Uterus (tissue), 2 donors: ENCODE results near the gene ITPR3.

ENCODE experiments used
- POLR2A ChIP-seq, 2 donors: fragments of 450-650 bp; IDR thresholded peaks; one replicate each; pipeline ENCODE4 v1.6.1; 2016; ENCODE audit warnings: antibody characterized with exemption in 2 of 2, mild to moderate bottlenecking in 1 of 2, moderate library complexity in 1 of 2
- TF ChIP-seq, protein P1 (sequence below), 4 experiments: fragments of 200-600 bp in 2 of 4; fragments of 450-650 bp in 2 of 4; sonication (generic) in 2 of 4; IDR thresholded peaks; one replicate each; pipeline ENCODE4 v1.5.1; 2016 to 2019; ENCODE audit warnings: antibody characterized with exemption in 4 of 4, mild to moderate bottlenecking in 2 of 4, moderate library complexity in 1 of 4

DNA sequence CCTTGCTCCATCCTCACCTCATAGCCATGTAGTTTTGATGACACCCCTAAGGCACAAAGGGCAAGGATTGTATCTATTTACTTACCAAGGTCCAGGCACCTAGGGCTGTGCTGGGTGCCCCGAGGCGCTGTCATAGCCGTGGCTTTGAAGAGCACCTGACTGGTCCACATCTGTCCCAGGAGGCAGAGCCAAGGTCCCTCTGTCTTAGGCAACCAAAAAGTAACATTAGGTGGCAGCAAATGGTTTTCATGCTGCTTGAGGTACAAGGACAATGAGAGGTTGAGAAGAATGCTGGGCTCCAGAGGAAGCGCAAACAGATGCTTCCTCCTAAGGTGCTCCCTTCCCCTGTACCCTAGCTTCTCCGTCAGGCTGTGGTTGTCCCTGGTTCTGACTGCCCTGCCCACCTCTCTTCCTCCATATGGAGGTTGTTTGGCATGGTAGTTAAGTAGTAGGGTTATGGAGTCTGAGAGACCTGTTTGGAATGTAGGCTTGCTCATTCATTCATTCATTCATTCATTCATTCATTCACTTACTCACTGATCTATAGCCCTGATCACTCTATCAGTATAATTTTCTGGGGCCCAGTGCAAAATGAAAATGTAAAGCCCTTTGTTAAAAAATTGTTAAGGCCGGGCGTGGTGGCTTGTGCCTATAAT is 93.4 kb downstream of the ITPR3 start:
- TF ChIP-seq, protein P1, sequence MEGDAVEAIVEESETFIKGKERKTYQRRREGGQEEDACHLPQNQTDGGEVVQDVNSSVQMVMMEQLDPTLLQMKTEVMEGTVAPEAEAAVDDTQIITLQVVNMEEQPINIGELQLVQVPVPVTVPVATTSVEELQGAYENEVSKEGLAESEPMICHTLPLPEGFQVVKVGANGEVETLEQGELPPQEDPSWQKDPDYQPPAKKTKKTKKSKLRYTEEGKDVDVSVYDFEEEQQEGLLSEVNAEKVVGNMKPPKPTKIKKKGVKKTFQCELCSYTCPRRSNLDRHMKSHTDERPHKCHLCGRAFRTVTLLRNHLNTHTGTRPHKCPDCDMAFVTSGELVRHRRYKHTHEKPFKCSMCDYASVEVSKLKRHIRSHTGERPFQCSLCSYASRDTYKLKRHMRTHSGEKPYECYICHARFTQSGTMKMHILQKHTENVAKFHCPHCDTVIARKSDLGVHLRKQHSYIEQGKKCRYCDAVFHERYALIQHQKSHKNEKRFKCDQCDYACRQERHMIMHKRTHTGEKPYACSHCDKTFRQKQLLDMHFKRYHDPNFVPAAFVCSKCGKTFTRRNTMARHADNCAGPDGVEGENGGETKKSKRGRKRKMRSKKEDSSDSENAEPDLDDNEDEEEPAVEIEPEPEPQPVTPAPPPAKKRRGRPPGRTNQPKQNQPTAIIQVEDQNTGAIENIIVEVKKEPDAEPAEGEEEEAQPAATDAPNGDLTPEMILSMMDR (IDR thresholded peaks at IDR 0.05), result no peak
- no peak for TF ChIP-seq POLR2A (IDR thresholded peaks at IDR 0.05)
